Stimulated activated CD8-positive, alpha-beta memory T cell treated with anti-CD3 and anti-CD28 coated beads, Interleukin-4, amount 100 ng/mL, for 48 hours (primary cell): ENCODE data around the gene FBXW8.

Experiments used
- DNase-seq: peaks from one replicate; pipeline ENCODE4 v3.0.0-alpha.2; 2020

Gene FBXW8

GRCh38 chr12:117060929-117061305 lies 150.2 kb downstream of the FBXW8 start:
- DNase-seq = no peak

GRCh38 chr12:117061555-117062079 lies 150.9 kb downstream of the FBXW8 start:
- DNase-seq = no peak

- DNase-seq = peak; percentile 44
These were observed 152.6 kb downstream of the FBXW8 start for GRCh38 chr12:117063162-117063911.

- no peak for DNase-seq
These were observed 153.3 kb downstream of the FBXW8 start for GRCh38 chr12:117064049-117064448.

DNA sequence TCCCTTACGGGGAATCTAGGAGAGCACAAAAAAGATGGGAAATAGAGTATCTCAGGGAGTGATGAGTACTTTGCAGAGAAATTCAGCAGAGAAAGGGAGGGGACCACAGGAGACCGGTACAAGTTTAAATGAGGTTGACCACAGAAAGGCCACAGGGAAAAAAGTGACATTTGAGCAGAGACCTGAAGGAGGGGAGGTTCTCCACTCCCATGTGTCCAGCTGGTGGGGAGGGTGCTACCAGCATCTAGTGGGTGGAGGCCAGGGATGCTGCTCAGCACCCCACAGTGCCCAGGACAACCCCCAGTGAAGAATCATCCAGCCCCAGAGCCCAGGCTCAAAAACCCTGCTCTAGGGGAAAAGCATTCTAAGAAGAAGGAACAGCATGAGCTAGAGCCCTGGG lies 153.8 kb downstream of the FBXW8 start:
- DNase-seq = no peak

DNA sequence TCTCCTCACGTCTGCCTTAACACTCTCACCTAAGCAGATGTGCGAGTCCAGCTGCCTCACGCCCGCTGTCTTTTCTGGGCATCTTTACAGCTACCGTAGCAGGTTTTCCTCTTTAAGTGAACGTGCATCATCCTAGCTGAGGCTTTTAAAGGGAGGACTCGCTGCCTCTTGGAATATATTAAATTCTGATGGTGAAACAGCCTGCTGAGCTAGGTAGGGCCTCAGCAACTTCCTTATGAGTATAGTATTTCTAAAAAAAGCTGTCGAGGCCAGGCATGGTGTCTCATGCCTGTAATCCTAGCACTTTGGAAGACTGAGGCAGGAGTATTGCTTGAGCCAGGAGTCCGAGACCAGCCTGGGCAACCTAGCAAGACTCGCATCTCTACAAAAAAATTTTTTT lies 156.3 kb downstream of the FBXW8 start:
- no peak for DNase-seq

GRCh38 chr12:117067638-117068037 lies 156.9 kb downstream of the FBXW8 start:
- no peak for DNase-seq

DNA sequence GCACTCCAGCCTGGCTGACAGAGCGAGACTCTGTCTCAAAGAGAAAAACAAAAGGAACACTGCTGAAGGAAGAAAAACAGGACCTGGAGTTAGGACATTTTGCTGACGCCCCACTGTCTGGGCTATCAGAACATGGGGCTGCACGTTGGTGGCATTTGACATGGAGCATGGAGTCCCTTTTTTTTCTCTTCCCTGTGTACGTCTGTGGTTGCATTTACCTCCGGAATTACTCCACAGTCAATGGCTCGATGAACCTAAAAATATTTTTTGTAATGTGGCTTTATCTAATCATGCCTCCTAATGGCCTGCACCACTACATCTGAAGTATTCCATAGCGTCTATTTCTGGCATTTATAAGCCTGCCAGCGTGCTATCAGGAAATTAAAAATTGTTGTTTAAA lies 157.7 kb downstream of the FBXW8 start:
- DNase-seq = no peak

GRCh38 chr12:117069101-117069797 lies 158.5 kb downstream of the FBXW8 start:
- DNase-seq = no peak

GRCh38 chr12:117069926-117070900 lies 159.5 kb downstream of the FBXW8 start:
- DNase-seq = no peak

- no peak for DNase-seq
These were observed 160.3 kb downstream of the FBXW8 start for GRCh38 chr12:117071009-117071408.

DNA sequence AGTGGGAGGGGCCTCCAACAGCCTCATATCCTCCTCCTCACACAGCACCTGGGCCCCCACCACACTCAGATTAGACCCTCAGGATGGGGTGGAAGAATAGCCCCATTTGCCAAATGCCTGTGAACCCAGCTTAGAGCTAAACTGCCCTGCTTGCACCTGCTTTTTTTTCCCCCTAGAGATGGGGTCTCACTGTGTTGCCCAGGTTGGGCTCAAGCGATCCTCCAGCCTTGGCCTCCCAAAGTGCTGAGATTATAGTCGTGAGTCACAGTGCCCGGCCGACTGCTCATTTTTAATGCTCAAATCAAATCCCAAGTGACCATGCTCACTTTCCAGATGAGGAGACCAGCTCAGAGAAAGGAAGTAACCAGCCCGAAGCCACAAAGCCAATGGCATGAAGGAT lies 161.4 kb downstream of the FBXW8 start:
- DNase-seq = no peak

DNA sequence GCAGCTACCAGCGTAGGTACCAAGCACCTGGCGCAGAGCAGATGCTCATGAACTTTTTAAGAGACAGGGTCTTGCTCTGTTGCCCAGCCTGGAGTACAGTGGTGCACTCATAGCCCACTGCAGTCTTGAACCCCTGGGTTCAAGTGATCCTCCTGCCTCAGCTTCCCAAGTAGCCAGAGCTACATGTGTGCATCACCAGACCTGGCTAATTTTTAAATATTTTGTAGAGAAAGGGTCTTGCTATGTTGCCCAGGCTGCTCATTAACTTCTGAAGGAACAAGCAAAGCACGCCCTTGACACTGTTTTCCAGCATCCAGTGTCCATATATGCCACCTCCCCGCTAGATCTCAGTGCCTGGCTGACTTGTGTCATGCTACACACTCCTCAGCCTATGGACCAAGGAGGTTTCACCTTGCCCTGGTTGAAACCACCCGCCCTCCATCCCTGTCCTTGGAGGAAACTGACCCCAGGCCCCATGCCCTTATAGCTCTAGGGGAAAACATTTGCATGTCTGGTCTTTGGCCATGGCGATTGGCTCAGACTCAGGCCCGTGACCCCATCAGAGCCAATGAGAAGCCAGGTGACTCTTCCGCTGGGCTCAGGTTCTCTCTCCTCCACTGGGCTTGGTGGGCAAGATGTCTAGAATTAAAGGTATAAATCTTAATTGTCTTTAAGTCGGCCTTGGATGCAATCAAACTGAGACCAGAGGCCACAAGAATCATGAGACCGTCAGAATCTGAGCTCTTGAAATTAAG lies 162.2 kb downstream of the FBXW8 start:
- no peak for DNase-seq

DNA sequence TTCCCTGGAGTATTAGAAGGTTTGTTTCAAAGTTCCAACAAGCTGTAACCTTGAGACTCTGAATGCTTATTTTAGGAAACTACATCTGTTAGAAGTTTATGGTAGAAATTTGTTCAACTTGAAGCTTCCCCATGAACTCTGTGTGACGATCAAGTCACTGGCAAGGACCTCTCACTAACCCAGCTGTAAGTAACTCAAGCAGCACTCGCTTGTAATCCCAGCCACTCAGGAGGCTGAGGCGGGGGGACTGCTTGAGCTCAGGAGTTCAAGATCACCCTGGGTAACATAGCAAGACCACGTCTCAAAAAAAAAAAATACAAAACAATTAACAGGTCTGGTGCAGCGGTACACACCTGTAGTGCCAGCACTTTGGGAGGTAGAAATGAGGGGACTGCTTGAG lies 162.9 kb downstream of the FBXW8 start:
- DNase-seq = no peak

DNA sequence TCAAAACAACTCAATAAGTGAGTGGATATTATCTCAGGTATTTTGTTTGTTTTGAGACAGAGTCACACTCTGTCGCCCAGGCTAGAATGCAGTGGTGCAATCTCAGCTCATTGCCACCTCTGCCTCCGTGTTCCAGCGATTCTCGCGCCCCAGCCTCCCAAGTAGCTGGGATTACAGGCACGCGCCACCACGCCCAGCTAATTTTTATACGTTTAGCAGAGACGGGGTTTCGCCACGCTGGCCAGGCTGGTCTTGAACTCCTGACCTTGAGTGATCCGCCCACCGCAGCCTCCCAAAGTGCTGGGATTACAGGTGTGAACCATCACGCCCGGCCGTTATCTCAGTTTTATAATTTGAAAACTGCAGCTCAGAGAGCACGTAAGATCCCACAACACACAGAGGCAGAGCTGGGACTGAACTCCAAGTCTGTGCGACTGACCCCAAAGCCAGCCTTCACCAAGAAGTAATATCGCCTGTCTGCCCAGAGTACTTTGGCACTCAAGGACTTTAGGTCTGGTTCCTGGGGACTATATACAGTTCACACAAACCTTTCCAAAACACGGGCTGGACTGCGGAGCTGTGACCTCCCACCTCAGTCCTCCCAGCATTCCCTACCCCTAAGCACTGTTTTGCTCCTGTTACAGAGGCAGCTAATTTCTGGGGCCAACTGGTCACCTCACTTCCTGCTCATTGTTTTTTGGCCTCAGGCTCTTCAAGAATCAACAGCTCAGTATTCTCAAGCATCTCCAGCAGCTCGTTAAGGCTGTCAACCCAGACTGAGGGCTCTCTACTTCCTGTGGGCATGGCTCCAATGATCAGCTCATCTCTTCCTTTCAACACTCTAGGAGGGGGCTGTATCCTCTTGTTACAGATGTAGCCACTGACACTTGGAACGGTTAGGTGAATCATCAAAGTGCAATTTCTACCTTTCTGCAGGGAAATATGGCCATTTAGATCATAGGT lies 165.9 kb downstream of the FBXW8 start:
- no peak for DNase-seq

DNA sequence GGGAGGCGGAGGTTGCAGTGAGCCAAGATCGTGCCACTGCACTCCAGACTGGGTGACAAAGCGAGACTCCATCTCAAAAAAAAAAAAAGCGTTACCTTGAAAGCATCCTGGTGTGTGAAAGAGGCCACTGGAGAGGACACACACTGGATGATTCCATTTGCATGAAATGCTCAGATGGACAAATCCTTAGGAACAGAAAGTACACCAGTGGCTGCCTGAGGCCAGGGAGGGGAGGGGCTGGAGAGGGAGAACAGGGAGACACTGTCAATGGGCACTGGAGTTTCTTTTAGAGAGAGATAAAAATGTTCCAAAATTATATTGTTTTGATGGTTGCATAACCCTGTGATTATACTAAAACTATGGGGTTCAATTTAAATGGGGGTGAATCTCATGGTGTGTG lies 168.7 kb downstream of the FBXW8 start:
- DNase-seq = no peak

- no peak for DNase-seq
These were observed 170.0 kb downstream of the FBXW8 start for GRCh38 chr12:117080661-117081144.
